ENCODE data around the gene ZKSCAN7. TPM values are rescaled to one million over a fixed set of nuclear protein-coding genes. Genes with fewer than 3 reads are reported as not detected.

The ZKSCAN7 gene
- total RNA-seq, result 8.0 TPM
- polyA plus RNA-seq, result 5.3 TPM
- long read RNA-seq, donor 1, result 0 reads
- long read RNA-seq, donor 2, partial matches to known transcripts, result 0 of 1 reads
- long read RNA-seq, donor 2, other reads (novel, unspliced or antisense), result 0 of 1 reads
- long read RNA-seq, donor 3, result 0 reads
- long read RNA-seq, donor 4, result 0 reads
- long read RNA-seq, donor 5, partial matches to known transcripts, result 0 of 2 reads
- long read RNA-seq, donor 5, other reads (novel, unspliced or antisense), result 0 of 2 reads
- long read RNA-seq, donor 6, result 0 reads
- long read RNA-seq, donor 7, partial matches to known transcripts, result 0 of 1 reads
- long read RNA-seq, donor 7, other reads (novel, unspliced or antisense), result 0 of 1 reads
- long read RNA-seq, donor 8, result 0 reads
- long read RNA-seq, donor 9, result 0 reads
- long read RNA-seq, donor 10, partial matches to known transcripts, result 0 of 1 reads
- long read RNA-seq, donor 10, other reads (novel, unspliced or antisense), result 0 of 1 reads

DNA sequence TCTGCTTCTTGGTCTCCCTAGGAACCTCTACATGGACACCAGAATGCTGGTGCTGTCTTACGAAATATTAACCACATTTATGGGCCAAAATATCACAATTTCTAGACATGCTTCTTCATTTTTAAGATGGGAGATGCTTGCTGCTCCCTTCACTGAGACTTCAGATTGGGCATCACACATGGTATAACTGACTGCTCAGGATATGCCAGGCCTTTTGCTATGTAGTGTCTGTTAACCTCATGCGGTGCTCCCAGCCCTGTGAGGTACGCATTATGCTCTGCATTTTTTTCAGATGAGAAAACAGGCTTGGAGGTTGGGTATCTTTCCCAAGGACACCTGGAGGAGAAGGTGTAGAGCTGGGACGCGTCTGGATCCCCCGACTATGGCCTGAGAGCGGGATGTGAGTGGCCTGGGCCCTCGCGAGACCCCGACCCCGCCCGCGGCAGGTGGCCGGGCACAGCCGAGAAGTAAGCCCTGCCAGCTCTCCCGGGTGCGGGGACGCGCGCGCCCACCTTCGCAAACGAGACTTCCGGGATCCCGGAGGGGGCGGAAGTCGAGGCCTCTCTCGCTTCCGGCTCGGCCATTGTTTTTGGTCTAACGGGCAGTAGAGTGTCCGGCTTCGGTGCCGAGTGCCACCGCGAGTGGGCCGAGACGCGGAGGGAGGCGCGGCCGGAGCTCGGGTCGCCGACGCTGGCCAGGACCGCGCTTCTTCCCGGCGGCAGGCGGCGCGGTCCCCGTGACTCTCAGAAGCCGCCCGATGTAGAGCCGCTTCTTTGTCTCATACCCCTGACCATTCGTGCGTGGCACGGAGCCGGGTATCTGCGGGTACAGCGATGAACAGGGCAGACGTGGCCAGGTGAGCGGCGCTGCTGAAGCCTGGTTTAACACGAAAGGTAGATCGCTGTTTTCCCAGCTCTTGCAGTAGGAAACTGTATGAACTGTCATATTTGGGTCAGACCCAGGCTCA is at the start of gene ZKSCAN7:
Gene ZKSCAN7, plus strand, starts transcription at position 568 of the 967 bp plus-strand sequence. CDS start 1,855 bp downstream, outside the sequence.
- peaks cover 7 to 10% of the 10 kb centered on the region in 2 donors for H3K4me1 ChIP-seq (ENCODE audit: control insufficient read depth in 2 of 2, insufficient read depth in 2 of 2, low read length in 2 of 2)
- peaks cover 0 to 4% of the 10 kb centered on the region in 2 donors for H3K9me3 ChIP-seq (ENCODE audit: control insufficient read depth in 2 of 2, insufficient read depth in 1 of 2, low read length in 1 of 2)
- peak within 1 kb of the TSS; percentile 63 to 69 for H3K27ac ChIP-seq (ENCODE audit: low read depth in 1 of 2, low read length in 1 of 2)
- WGBS, result 7% methylated on average over 68 of the region's 68 CpGs
- peaks cover 0 to 6% of the 10 kb centered on the region in 2 donors for H3K27me3 ChIP-seq (ENCODE audit: control insufficient read depth in 2 of 2, insufficient read depth in 1 of 2, low read length in 1 of 2)
- H3K36me3 ChIP-seq (ENCODE audit: control insufficient read depth in 2 of 2, insufficient read depth in 2 of 2, low read length in 1 of 2), result peaks cover 7 to 17% of the 10 kb centered on the region in 2 donors
- peak within 1 kb of the TSS; percentile 58 to 64 for H3K4me3 ChIP-seq (ENCODE audit: low read length in 2 of 2)
- DNase-seq (ENCODE audit: low read depth in 6 of 9, low spot score in 9 of 9), result peak; percentile 6 to 82 (median 47)

GRCh38 chr3:44506556-44506955 is 48.4 kb upstream of the ZKSCAN7 start:
- H3K4me3 ChIP-seq (ENCODE audit: low read length in 2 of 2), result no peak overlapping the region
- H3K4me1 ChIP-seq (ENCODE audit: control insufficient read depth in 2 of 2, insufficient read depth in 2 of 2, low read length in 2 of 2), result peaks cover 8 to 10% of the 10 kb centered on the region in 2 donors
- 98% methylated on average over 3 of the region's 3 CpGs for WGBS
- no peaks in the 10 kb centered on the region for H3K27me3 ChIP-seq (ENCODE audit: control insufficient read depth in 2 of 2, insufficient read depth in 1 of 2, low read length in 1 of 2)
- peaks cover 11 to 13% of the 10 kb centered on the region in 2 donors for H3K36me3 ChIP-seq (ENCODE audit: control insufficient read depth in 2 of 2, insufficient read depth in 2 of 2, low read length in 1 of 2)
- no peak overlapping the region for H3K27ac ChIP-seq (ENCODE audit: low read depth in 1 of 2, low read length in 1 of 2)
- DNase-seq (ENCODE audit: low read depth in 6 of 9, low spot score in 9 of 9), result no peak
- H3K9me3 ChIP-seq (ENCODE audit: control insufficient read depth in 2 of 2, insufficient read depth in 1 of 2, low read length in 1 of 2), result peaks cover 2 to 19% of the 10 kb centered on the region in 2 donors

- peaks cover 1 to 17% of the 10 kb centered on the region in 2 donors for H3K9me3 ChIP-seq (ENCODE audit: control insufficient read depth in 2 of 2, insufficient read depth in 1 of 2, low read length in 1 of 2)
- no peak overlapping the region for H3K27ac ChIP-seq (ENCODE audit: low read depth in 1 of 2, low read length in 1 of 2)
- 97% methylated on average over 5 of the region's 5 CpGs for WGBS
- H3K36me3 ChIP-seq (ENCODE audit: control insufficient read depth in 2 of 2, insufficient read depth in 2 of 2, low read length in 1 of 2), result peaks cover 7 to 9% of the 10 kb centered on the region in 2 donors
- peaks cover 8 to 10% of the 10 kb centered on the region in 2 donors for H3K4me1 ChIP-seq (ENCODE audit: control insufficient read depth in 2 of 2, insufficient read depth in 2 of 2, low read length in 2 of 2)
- no peak for DNase-seq (ENCODE audit: low read depth in 6 of 9, low spot score in 9 of 9)
- H3K27me3 ChIP-seq (ENCODE audit: control insufficient read depth in 2 of 2, insufficient read depth in 1 of 2, low read length in 1 of 2), result no peaks in the 10 kb centered on the region
- H3K4me3 ChIP-seq (ENCODE audit: low read length in 2 of 2), result no peak overlapping the region
Measured at GRCh38 chr3:44506961-44507360, 48.0 kb upstream of the ZKSCAN7 start.

- H3K27ac ChIP-seq (ENCODE audit: low read depth in 1 of 2, low read length in 1 of 2), result peak overlapping the region; percentile 57 to 89
Measured at GRCh38 chr3:44509393-44509921, 45.5 kb upstream of the ZKSCAN7 start.

GRCh38 chr3:44510000-44510368 is 45.0 kb upstream of the ZKSCAN7 start:
- H3K9me3 ChIP-seq (ENCODE audit: control insufficient read depth in 2 of 2, insufficient read depth in 1 of 2, low read length in 1 of 2), result peaks cover 1 to 5% of the 10 kb centered on the region in 2 donors
- peak overlapping the region; percentile 71 to 91 for H3K4me3 ChIP-seq (ENCODE audit: low read length in 2 of 2)
- H3K27me3 ChIP-seq (ENCODE audit: control insufficient read depth in 2 of 2, insufficient read depth in 1 of 2, low read length in 1 of 2), result no peaks in the 10 kb centered on the region
- peak overlapping the region; percentile 81 to 89 for H3K27ac ChIP-seq (ENCODE audit: low read depth in 1 of 2, low read length in 1 of 2)
- H3K36me3 ChIP-seq (ENCODE audit: control insufficient read depth in 2 of 2, insufficient read depth in 2 of 2, low read length in 1 of 2), result peaks cover 0 to 3% of the 10 kb centered on the region in 2 donors
- WGBS, result under 1% methylated on average over 6 of the region's 6 CpGs
- DNase-seq (ENCODE audit: low read depth in 6 of 9, low spot score in 9 of 9), result peak in 7 of 9 donors; percentile 29 to 75 (median 42)
- H3K4me1 ChIP-seq (ENCODE audit: control insufficient read depth in 2 of 2, insufficient read depth in 2 of 2, low read length in 2 of 2), result peaks cover 8 to 10% of the 10 kb centered on the region in 2 donors

More at GRCh38 chr3:44509393-44509921, 45.5 kb upstream of the ZKSCAN7 start:
- Histone ChIP-seq H3K27me3 (ENCODE audit: control insufficient read depth in 2 of 2, insufficient read depth in 1 of 2, low read length in 1 of 2) (no peaks in the 10 kb centered on the region), H3K4me3 (ENCODE audit: low read length in 2 of 2) (peak overlapping the region; percentile 71 to 91), H3K36me3 (ENCODE audit: control insufficient read depth in 2 of 2, insufficient read depth in 2 of 2, low read length in 1 of 2) (peaks cover 0 to 3% of the 10 kb centered on the region in 2 donors), H3K4me1 (ENCODE audit: control insufficient read depth in 2 of 2, insufficient read depth in 2 of 2, low read length in 2 of 2) (peaks cover 8 to 10% of the 10 kb centered on the region in 2 donors), H3K9me3 (ENCODE audit: control insufficient read depth in 2 of 2, insufficient read depth in 1 of 2, low read length in 1 of 2) (peaks cover 1 to 5% of the 10 kb centered on the region in 2 donors)
- peak in 1 of 9 donors; percentile 7 for DNase-seq (ENCODE audit: low read depth in 6 of 9, low spot score in 9 of 9)
- WGBS, result 67% methylated on average over 2 of the region's 2 CpGs

DNA sequence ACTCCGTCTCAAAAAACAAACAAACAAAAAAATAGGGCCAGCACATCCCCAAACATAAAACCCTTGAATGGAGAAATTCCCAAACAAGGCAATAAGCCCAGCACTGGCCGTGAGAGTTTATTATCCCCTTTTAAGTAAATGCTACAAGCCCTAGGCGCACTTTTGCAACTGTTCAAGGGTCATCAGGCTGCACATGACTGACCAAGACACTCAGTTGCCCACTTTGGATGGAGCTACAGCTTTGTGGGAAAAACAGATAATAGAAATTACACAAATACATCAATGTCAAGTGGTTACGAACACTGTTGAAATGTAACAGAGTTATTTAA is 43.8 kb upstream of the ZKSCAN7 start:
- H3K4me1 ChIP-seq (ENCODE audit: control insufficient read depth in 2 of 2, insufficient read depth in 2 of 2, low read length in 2 of 2), result peaks cover 8 to 10% of the 10 kb centered on the region in 2 donors
- H3K27me3 ChIP-seq (ENCODE audit: control insufficient read depth in 2 of 2, insufficient read depth in 1 of 2, low read length in 1 of 2), result no peaks in the 10 kb centered on the region
- WGBS, result 58% methylated on average over 4 of the region's 4 CpGs
- no peak for DNase-seq (ENCODE audit: low read depth in 6 of 9, low spot score in 9 of 9)
- peaks cover 0 to 3% of the 10 kb centered on the region in 2 donors for H3K36me3 ChIP-seq (ENCODE audit: control insufficient read depth in 2 of 2, insufficient read depth in 2 of 2, low read length in 1 of 2)
- H3K9me3 ChIP-seq (ENCODE audit: control insufficient read depth in 2 of 2, insufficient read depth in 1 of 2, low read length in 1 of 2), result peaks cover 0 to 3% of the 10 kb centered on the region in 2 donors
- H3K4me3 ChIP-seq (ENCODE audit: low read length in 2 of 2), result peak overlapping the region; percentile 71 to 91
- no peak overlapping the region for H3K27ac ChIP-seq (ENCODE audit: low read depth in 1 of 2, low read length in 1 of 2)

DNA sequence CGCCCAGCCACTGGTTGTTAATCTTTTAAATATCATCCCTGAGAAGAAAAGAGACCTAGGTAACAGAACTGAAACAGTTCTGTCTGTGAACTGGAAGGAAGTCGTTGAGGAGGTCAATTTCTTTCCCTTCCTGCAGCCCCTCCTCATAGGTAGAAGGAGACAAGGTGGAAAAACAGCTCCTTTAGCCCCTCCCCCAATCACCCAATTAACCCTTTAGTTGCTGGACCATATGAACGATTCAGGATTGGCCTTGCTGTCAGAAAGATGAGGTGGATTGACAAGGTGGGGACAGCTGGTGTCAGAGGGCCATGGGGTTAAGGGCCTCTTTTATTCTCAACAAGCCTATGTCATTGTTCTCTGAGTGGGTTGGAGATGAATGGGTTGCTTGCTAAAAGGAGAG is 41.5 kb upstream of the ZKSCAN7 start:
- no peak overlapping the region for H3K4me3 ChIP-seq (ENCODE audit: low read length in 2 of 2)
- H3K4me1 ChIP-seq (ENCODE audit: control insufficient read depth in 2 of 2, insufficient read depth in 2 of 2, low read length in 2 of 2), result peaks cover 8 to 10% of the 10 kb centered on the region in 2 donors
- no peak for DNase-seq (ENCODE audit: low read depth in 6 of 9, low spot score in 9 of 9)
- H3K9me3 ChIP-seq (ENCODE audit: control insufficient read depth in 2 of 2, insufficient read depth in 1 of 2, low read length in 1 of 2), result peaks cover 0 to 3% of the 10 kb centered on the region in 2 donors
- 54% methylated on average over 3 of the region's 3 CpGs for WGBS
- no peaks in the 10 kb centered on the region for H3K27me3 ChIP-seq (ENCODE audit: control insufficient read depth in 2 of 2, insufficient read depth in 1 of 2, low read length in 1 of 2)
- no peak overlapping the region for H3K27ac ChIP-seq (ENCODE audit: low read depth in 1 of 2, low read length in 1 of 2)
- no peaks in the 10 kb centered on the region for H3K36me3 ChIP-seq (ENCODE audit: control insufficient read depth in 2 of 2, insufficient read depth in 2 of 2, low read length in 1 of 2)

DNA sequence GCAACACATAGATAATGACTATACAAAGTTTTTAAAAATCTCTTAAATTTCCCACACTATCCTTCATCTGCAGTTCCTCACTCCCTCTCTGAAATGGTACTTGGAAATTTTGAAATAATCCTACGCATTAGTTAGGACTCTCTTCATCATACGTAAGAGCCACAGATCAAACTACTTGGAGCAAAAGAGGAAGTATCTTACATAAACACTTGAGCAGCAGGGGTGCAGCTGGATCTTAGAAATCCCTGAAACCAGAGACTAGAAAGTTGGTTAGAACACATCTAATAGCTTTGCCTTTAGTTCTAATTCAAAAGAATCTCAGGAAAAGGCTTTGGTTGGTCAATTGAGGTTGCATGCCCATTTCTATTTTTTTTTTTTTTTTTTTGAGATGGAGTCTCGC is 38.8 kb upstream of the ZKSCAN7 start:
- no peak for DNase-seq (ENCODE audit: low read depth in 6 of 9, low spot score in 9 of 9)
- Histone ChIP-seq H3K4me1 (ENCODE audit: control insufficient read depth in 2 of 2, insufficient read depth in 2 of 2, low read length in 2 of 2) (peaks cover 1% of the 10 kb centered on the region in 2 donors), H3K9me3 (ENCODE audit: control insufficient read depth in 2 of 2, insufficient read depth in 1 of 2, low read length in 1 of 2) (peaks cover 0 to 3% of the 10 kb centered on the region in 2 donors), H3K4me3 (ENCODE audit: low read length in 2 of 2) (no peak overlapping the region), H3K36me3 (ENCODE audit: control insufficient read depth in 2 of 2, insufficient read depth in 2 of 2, low read length in 1 of 2) (no peaks in the 10 kb centered on the region), H3K27me3 (ENCODE audit: control insufficient read depth in 2 of 2, insufficient read depth in 1 of 2, low read length in 1 of 2) (no peaks in the 10 kb centered on the region), H3K27ac (ENCODE audit: low read depth in 1 of 2, low read length in 1 of 2) (no peak overlapping the region)
- WGBS, result 53% methylated on average over 3 of the region's 3 CpGs

Measured in thymus (tissue), 14 donors.